Activated CD8-positive, alpha-beta memory T cell treated with anti-CD3 and anti-CD28 coated beads, Interleukin-2, amount 50 U/mL, for 24 hours (primary cell): ENCODE data around the gene PCSK6.

Source experiments
- DNase-seq: peaks from one replicate; pipeline ENCODE4 v3.0.0-alpha.2; 2020; ENCODE audit errors: extremely low read depth

Gene PCSK6

DNA sequence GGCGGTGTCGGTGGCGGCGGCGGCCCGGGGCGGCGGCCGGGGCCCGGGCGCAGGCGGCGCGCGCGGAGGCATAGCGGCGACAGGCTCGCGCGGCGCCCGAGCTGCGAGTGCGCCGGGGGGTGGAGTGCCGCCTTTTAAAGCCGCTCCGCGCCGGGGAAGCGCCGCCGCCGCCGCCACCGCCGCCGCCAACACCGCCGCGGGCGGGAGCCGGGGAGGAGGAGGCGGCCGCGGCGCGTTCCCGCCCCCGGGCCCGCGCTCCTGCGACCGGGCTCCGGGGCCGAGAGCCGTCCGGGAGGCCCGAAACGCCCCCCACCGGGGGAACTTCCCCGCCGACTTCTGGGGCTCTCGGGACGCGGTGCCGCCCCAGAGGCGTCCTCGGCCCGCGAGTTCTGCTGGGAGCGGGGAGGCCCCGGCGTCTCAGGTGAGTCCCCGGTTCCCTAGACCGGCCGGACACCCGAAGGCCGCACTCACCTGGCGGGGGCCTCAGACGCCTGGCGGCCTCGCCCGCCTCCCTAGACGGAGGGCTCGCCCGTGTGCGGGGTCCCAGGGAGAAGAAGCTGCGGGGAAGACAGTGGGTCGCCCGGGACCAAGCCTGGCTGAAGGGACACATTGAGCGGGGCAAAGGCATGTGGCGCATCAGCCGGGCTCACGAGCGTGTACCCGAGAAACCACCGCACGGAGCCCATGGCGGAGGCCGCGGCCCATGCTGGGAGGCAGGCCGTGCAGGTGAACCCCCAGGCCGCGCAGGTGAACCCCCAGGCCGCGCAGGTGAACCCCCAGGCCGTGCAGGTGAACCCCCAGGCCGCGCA, at the start of gene PCSK6:
PCSK6 (minus strand) TSS at position 109 of the 809 bp plus-strand sequence; CDS start at position 72, 37 bp downstream.
- DNase-seq: no peak

DNA sequence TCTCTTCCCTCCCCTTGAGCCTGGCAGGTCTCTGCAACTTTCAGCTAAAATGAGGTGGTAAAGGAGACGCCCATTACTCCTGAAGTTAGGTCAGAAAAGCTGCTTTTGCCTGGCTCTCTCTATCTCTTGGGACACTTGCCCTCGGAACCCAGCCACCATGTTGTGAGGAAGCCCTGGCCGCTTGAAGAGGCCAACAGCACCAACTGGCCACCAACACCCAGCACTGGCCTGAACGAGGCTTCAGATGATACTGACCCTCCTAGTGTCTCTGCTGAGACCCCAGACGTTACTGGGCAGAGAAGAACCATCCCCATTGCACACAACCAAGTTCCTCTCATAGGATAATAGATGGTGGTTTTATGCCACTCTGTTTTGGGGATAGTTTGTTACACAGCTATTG, 49.5 kb upstream of the PCSK6 start:
- DNase-seq: no peak

DNA sequence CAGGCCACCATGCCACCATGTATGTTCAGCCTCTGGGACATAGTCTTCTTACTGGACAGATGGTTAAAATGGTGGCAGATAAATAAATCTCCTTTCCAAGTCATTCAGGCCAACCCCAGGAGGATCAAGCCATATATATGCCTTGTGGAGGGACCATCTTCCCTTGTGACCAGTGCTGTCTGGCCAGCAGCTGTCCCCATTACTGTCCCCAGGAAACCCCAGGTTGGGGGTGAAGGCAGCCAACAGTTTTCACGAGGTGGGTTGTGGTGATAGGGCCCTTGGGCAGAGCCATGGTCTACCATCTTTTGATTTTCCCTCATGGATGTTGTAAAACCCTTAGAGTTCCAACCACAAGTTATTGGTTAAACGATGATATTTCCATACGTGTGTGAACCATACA, 48.7 kb upstream of the PCSK6 start:
- no peak for DNase-seq

DNA sequence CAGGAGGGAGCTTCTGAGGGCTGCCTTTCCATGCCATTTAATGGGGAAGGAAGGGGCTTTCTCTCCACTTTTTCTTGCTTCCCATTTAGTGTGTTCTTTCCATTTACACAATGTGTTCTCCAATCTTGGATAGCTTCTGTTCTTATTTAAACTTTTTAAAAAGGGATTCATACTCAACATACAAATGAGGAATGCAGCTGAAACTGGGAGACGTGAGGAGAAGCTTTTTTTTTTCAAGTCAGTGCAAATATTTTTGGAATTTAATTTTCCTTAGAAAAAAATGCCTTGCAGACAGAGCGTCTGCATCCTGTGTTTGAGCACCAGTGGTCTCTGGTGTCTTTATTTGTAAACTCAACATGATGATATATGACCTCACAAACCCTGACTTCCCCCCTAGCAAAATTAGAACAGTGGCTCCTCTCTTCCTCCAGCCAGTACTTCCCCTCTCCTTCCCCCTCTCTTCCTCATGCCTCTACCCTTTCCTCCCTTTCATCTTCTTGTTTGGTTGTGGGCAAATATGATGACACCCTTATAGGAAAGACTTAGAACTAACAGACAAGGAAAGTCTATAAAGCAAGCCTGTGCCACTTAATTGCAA, 48.1 kb upstream of the PCSK6 start:
- DNase-seq: no peak

DNA sequence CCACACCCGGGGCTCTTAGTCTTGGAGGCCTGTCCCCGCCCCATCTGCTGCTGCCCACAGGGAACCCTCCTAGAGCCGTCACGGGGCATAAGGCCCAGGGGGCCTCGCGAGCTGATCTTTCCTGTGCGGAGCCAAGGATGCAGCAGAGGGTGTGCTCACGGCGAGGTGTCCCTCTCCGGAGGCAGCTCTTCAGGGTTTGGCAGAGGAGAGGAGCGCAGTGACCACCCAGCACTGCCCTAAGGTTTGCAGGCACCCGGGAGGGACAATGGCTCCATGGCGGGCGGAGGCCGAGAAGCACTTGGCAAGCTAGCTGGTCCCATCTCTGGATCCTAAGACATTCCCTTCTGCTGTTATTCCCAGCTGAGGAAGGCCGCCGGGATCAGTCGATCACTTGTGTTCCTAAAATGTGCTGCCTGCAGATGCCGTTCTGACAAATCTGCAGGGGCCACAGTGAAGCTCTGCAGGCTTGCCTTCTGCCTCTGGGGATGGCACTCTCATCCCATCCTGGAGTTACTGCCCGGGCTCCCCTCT, 47.4 kb upstream of the PCSK6 start:
- DNase-seq: no peak

DNA sequence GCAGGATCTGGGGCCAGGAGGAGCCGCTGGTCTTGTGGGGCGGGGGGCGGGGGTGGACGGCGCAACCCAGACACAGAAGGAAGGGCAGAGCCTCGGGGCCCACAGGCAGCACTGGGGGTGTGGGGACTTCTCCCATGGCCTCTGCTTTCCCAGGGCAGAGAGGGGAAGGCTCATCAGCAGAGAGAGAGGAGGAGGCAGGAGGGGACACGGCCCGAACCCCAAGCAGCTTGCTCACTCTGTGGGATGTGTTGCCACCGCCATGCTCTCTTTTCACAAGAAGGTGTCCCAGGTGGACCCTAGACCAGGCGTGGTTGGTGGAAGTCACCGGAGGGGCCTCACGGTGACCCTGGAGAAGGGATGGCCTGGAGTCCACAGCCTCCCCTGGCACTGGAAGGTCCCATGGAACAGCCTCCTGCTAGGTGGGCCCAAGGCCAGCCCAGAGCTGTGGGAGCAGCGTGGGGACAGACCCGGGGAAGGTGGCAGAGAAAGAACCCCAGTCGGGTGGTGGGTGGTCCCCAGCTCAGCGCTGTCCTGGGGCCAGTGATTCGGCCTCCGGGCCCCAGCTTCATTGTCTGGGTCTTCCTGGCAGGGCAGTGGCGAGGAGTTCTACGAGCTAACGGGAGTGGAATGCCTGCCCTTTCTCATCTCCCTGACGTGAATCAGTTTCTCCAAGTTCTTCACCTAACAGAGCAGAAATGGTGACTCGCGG, 46.8 kb upstream of the PCSK6 start:
- DNase-seq: no peak

DNA sequence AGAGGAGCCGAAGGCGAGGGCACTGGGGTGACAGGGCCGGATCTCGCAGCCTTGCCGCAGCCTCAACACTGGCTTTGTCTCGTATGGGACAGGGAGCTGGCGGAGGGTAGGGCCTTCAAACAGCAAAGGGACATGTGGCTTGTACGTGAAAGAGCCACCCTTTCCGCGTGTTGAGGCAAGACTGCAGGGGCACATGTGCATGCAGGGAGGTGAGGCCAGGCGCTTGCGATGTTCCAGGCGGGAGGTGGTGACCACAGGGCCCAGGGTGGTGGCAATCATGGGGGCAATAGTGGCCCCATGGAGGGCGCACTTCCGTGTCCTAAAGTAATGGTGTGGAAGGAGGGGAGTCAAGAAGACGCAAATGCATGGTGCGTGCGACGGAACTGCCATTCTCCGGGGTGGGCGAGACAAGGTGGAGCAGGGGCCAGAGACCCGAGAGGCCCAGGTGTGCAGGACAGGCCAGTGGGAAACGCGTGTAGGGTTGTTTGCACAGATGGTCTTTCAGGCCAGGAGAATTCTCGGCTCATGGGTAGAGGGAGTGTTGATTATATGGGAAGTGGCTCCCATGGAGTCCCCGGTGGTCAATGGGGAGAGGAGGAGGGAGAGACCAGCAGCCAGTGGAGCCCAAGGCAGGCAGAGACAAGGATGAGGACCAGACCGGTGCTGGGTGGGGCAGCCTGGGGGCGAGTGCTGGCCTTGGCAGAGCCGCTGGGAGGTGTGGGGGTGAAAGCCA, 45.8 kb upstream of the PCSK6 start:
- DNase-seq: no peak

DNA sequence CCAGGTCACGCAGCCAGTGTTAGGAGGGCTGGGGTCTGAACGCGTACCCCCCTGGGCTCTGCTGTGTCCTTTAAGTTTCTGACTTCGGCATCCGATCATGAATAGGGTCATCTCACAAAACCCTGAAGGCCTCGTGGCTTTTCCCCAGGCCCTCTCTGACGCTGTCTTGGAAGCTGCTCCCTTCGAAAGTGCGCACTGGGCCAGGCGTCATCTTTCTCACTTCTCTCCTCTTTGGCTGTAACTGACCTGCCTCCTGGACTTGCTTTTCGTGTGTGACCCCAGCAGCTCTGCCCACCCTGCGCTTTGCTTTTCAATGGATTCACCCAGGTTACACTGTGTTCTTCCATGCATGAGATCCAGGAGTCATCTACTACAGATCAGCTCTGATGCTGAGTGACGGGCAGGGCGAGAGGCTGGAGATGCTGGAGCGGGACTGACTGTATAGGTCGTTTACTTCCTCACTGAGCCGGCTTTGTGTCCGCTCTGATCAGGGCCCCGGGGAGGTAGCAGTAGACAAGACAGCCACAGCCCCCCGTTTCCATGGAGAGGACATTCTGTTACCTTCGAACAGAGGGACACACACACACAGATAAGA, 45.0 kb upstream of the PCSK6 start:
- no peak for DNase-seq

DNA sequence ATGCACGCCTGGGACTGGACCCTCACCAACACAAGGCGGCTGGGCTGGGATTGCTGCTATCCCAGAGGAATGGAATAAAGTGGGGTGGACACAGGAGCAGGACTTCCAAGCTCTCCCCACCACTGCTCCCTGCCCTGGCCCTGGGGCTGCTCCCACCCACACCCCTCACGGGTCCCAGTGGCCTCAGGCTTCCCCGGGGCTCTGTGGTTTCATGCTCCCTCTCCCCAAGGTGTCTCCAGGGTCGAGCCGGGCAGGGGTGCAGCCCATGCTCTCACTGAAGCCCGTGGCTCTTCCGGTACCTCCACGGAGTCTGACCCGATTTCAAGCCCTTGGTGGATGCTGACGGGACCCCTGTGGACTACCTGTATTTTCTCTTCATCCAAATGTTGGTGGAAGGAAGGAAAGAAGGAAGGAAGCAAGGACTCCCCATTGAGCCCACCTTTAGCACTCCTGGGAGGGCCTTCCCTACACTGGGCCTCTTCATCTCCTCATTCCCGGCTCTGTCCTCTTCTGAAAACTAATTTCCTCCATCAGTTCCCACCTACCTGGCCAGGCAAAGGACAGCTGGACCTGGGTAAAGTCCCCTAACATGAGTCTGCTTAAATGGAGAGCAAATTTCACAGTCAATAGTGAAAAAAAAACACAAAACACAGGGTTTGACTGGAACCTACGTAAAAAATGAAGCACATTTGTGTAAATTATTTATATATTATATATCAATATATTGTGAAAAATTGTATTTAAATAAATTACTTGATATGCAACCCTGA, 44.0 kb upstream of the PCSK6 start:
- DNase-seq: no peak

DNA sequence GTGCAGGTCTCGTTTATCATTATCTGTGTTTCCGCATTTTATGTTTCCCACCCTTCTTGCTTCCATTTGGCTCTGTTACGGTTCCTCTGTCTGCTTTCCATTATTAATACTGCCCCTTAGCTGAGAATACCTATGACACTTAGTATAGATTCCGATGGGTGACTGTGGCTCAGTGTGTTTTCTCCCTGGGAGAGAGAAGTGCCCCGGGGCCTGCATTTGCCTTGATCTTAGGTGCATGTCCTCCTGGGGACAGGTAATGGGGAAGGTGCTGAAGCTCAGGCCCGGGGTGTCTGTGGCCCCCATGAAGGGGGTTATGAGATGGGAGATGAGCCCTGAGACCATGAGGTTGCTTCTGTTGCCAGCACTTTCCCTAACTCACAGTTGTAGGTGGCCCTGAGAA, 43.4 kb upstream of the PCSK6 start:
- no peak for DNase-seq

DNA sequence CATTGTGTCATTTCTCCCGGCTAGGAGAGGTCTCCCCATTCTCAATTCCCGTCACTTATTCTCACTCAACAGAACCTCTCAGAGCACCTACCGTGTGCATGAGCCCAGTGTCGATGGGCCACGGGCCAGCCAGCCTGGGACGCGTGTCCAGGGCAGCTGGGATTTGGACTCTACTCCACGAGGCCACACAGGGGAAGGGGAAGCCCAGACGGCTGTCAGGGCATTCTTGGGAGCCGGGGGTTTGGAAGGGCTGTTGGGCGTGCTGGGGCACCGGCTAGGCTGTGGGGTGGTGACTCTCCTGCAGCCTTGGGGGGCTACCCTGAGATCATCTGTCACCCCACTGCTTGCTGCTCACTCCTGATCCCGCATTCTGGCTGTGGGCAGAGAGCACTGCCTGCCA, 41.7 kb upstream of the PCSK6 start:
- DNase-seq: no peak

DNA sequence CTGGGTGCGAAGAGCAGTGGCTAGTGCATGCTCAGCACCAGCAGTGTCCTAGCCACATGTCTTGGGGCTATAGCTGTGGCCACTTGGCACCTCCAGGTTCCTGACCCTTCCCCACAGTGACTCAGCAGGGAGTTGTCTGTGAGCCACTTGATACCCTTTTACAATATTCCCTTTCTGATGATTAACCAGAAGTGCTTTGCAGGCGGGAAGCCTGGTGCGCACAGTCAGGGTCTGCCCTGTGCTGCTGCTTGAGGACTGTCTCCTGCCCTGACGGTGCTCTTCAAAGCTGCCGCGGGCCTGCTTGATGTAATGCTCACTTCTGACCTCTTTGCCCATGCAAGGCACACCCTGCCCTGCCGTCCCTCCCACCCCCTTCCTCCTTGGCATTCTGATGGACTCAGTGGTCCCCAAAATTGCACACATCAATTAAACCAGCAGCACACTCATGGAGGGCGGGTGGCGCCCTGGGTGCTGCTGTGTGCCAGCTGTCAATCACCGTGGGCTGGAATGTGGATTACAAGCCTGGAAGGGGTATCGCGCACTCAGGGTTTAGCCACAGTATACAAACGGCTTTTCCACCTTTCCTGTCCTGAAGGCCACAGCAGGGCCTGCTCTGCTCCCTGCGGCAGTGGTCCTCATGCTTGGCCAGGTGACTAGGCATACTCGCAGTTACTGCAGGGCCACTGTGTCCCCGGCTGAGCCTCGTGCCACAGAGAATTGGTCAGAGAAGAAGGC, 40.9 kb upstream of the PCSK6 start:
- no peak for DNase-seq

DNA sequence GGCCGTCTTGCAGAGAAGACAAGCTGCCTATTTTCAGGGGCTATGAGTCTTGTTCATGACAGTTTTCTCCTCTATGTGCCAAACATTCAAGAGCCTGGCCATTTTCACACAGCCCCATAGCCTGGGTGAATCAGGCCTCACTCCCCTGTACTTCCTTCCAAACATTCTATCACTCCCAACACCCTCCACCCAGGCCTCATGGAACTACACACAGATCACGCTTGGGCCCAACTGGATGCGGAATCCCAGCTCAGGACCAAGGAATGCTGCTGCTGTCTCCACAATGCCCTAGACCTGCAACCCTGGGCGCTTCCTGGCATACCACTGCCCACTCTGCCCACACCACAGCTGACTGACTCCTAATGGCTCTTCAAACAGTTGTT, 39.4 kb upstream of the PCSK6 start:
- DNase-seq: no peak

DNA sequence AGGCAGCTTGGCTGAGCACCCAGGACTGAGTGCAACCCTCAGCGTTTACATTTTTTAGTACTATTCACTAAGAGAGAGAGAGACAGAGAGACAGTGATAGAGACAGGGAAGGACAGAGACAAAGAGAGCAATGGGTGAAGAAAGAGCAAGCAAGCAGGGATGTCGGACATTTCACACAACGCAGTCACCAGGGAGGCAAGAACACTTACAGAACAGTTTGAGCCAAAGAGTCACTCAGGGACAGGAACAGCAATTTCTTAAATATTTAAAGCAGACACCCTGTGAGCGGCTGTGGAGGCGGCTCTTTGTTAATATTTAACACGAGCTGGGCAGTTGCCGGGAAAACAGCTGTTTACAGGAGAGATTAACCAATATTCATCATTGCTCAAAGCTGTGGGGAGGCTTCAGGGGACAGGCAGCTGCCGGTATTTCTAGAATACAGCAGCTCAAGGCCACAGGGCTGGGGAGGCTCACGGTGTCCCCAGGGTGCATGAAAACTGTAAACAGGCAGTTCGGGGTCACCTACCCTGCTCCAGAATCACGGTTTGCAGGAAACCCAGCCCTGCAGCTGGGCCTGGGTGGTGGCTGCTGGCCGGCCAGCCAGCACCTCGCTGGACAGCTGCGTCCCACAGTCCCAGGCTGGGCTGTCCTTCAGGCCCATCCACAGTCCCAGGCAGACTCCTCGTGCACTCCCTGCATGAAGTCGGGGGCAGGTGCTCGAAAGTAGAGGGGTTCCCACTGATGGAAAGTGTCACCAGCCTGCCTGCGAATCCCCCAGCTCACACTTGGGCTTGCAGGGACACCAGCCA, 38.8 kb upstream of the PCSK6 start:
- no peak for DNase-seq

DNA sequence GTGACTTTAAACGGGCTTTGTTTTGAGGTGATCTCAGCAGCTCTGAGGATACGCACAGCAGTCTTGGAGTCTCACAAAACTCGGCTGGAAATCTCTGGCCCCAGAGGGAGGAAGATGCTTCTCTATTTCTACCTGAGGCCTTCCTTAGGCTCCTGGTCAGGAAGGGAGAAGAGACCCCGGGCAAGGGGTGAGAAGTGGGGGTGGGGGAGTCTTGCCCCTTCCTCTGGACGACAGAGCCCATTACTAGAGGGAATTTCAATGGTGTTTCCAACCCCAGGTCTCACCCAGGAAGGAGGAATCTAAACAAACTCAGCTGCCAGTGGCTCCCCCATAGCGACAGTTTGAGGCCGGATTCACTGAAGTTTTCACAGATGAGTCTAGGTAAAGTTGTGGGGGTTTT, 37.4 kb upstream of the PCSK6 start:
- DNase-seq: no peak

DNA sequence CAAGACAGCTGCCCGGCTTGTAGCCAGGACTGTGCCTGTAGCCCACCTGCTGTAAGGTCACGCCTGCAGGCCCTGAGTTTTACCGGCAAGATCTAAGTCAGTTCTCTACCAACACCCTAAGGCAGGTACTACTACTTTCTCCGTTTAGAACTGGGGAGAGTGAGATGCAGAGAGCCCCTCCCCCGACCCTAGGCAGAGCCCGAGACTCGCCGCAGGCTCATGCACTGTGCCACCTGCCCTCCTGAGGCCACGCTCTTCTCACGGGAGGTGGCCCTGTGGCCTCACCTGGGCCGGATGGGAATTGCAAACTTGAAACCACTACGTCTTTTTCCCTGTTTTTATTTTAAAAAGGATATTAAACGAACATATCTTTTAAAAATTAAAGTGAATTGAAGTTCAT, 36.9 kb upstream of the PCSK6 start:
- DNase-seq: no peak

DNA sequence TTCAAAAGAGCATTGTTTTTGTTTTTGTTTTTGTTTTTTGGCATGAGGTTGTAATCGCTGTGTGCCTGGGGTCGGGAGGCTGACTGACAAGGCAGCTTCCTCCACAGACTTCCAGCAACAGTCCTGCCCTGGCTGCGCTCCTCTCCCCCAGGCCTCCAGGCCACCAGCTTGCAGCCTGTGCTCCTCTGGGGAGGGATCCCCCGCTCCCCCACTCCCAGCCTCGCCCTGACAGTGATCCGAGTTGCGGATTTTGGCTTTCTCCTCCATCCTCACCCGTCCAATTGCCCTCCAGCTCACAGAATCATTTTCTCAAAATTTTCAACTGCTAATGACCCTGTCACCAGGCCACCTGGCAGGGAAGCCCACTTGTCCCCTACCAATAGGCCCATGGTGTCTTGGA, 36.5 kb upstream of the PCSK6 start:
- no peak for DNase-seq

DNA sequence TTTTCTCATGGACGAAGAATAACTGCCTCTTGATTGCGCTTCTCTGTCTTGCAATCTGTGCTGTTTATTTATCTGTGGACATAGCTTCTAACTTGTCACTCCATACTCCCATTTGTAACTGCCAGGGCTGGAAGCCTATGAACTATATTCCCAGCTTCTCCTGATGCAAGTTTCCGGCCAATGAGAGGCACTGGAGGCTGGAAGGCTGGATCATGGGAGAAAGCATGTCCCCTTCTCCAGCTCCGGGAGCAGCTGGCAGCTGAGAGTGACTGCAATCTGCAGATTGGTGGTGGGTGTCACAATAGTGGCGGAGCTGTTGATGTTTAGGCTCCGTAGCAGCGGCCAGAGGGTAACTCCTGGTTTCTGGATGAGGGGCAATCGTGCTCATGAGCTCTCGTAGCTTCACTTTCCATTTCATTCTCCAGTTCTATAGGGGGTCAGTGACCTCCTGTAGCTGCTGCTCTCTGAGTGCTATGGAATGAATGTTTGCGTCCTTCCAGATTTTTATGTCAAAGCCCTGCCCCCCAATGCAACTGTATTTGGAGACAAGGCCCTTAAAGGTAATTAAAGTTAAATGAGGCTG, 35.7 kb upstream of the PCSK6 start:
- DNase-seq: no peak

DNA sequence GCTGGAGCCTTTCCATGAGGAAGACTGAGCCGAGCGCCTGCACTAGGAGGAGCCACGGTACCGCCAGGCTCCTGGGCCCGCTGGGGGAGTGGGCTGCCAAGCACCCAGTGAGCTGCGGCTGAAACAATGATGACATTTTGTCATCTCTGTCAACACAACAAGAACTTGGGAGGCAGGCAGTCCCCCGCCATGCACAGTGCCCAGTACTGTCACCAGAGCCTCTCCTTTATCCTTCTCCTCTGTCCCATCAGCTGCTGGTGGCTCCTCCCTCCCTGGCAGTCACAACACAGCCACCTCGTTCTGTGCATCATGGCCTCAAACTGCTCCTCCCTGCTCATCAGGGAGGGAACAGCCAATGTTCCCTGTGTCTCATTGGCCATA, 34.0 kb upstream of the PCSK6 start:
- no peak for DNase-seq
